CD4-positive, alpha-beta T cell treated with Interferon gamma for 1 hour (primary cell): ENCODE measurements around the gene GSK3B.
A peak's percentile ranks its signal among the peaks of the same experiment; 100 is the strongest.

Experiments
- DNase-seq: peaks from one replicate; pipeline ENCODE4 v3.0.0-alpha.2; 2020

Gene GSK3B

GRCh38 chr3:120093911-120094775 is at the start of gene GSK3B:
TSS of gene GSK3B (minus strand) at chr3:120094447. CDS start at chr3:120093434, 1,013 bp downstream.
- DNase-seq = peak; percentile 72

- DNase-seq = no peak
These were observed 49.4 kb upstream of the GSK3B start for GRCh38 chr3:120143676-120144075.

- no peak for DNase-seq
These were observed 48.0 kb upstream of the GSK3B start for GRCh38 chr3:120142236-120142635.

GRCh38 chr3:120140098-120140742 is 46.0 kb upstream of the GSK3B start:
- no peak for DNase-seq

- no peak for DNase-seq
These were observed 44.9 kb upstream of the GSK3B start for GRCh38 chr3:120139140-120139539.

- no peak for DNase-seq
These were observed 43.3 kb upstream of the GSK3B start for GRCh38 chr3:120137548-120137947.

- DNase-seq = no peak
These were observed 36.4 kb upstream of the GSK3B start for GRCh38 chr3:120130656-120131055.

GRCh38 chr3:120129718-120130513 is 35.7 kb upstream of the GSK3B start:
- no peak for DNase-seq

- no peak for DNase-seq
These were observed 34.8 kb upstream of the GSK3B start for GRCh38 chr3:120129051-120129450.

GRCh38 chr3:120125992-120126391 is 31.7 kb upstream of the GSK3B start:
- no peak for DNase-seq

GRCh38 chr3:120119846-120120510 is 25.7 kb upstream of the GSK3B start:
- no peak for DNase-seq

GRCh38 chr3:120114981-120115380 is 20.7 kb upstream of the GSK3B start:
- no peak for DNase-seq

GRCh38 chr3:120114376-120114775 is 20.1 kb upstream of the GSK3B start:
- no peak for DNase-seq

GRCh38 chr3:120113128-120114116 is 19.2 kb upstream of the GSK3B start:
- no peak for DNase-seq

GRCh38 chr3:120111898-120112297 is 17.7 kb upstream of the GSK3B start:
- DNase-seq = no peak

GRCh38 chr3:120103276-120103675 is 9.0 kb upstream of the GSK3B start:
- DNase-seq = no peak

GRCh38 chr3:120102674-120103073 is 8.4 kb upstream of the GSK3B start:
- DNase-seq = no peak

- DNase-seq = no peak
These were observed 8.0 kb upstream of the GSK3B start for GRCh38 chr3:120102232-120102631.

GRCh38 chr3:120101624-120102023 is 7.4 kb upstream of the GSK3B start:
- no peak for DNase-seq

GRCh38 chr3:120100711-120101110 is 6.5 kb upstream of the GSK3B start:
- no peak for DNase-seq

- no peak for DNase-seq
These were observed 4.5 kb upstream of the GSK3B start for GRCh38 chr3:120098710-120099109.

- DNase-seq = no peak
These were observed 1.8 kb upstream of the GSK3B start for GRCh38 chr3:120095979-120096426.
